SJSA1 (cell line): Measurements from ENCODE around the gene SLC7A8. TPM values are rescaled to one million over a fixed set of nuclear protein-coding genes. Genes with fewer than 3 reads are reported as not detected.

Experiments
- DNase-seq, 2 experiments: peaks; one replicate each; pipeline ENCODE4 v3.0.0-alpha.2; 2015 to 2020; ENCODE audit warnings: low spot score in 2 of 2, low read depth in 1 of 2
- H3K27ac ChIP-seq: fragments of 250-450 bp; sonication (Bioruptor Pico); 2 replicates; pipeline ENCODE4 v1.5.1; 2020; ENCODE audit warnings: mild to moderate bottlenecking, moderate library complexity
- H3K27me3 ChIP-seq: fragments of 250-450 bp; sonication (Bioruptor Pico); replicated peaks from 2 replicates; pipeline ENCODE4 v1.5.1; 2020; ENCODE audit warnings: mild to moderate bottlenecking, moderate library complexity
- H3K36me3 ChIP-seq: fragments of 250-450 bp; sonication (Bioruptor Pico); 2 replicates; pipeline ENCODE4 v1.5.1; 2020; ENCODE audit warnings: mild to moderate bottlenecking
- H3K4me1 ChIP-seq: fragments of 250-450 bp; sonication (Bioruptor Pico); replicated peaks from 2 replicates; pipeline ENCODE4 v1.6.1; 2021; ENCODE audit warnings: mild to moderate bottlenecking
- H3K4me3 ChIP-seq: fragments of 250-450 bp; sonication (Bioruptor Pico); 2 replicates; pipeline ENCODE4 v1.5.1; 2020; ENCODE audit warnings: mild to moderate bottlenecking
- H3K9me3 ChIP-seq: fragments of 250-450 bp; sonication (Bioruptor Pico); replicated peaks from 2 replicates; pipeline ENCODE4 v1.5.1; 2020; ENCODE audit warnings: mild to moderate bottlenecking
- total RNA-seq: library from RNA; depleted of rRNA; stranded (reverse); fragments of >200 nt; shearing (Covaris generic); gene quantifications from 2 replicates; pipeline ENCODE4 v1.2.3, GENCODE V29; 2014; rRNA removed

The SLC7A8 gene
- total RNA-seq, 1 experiment from 2014 or later, result 0.45 TPM

DNA sequence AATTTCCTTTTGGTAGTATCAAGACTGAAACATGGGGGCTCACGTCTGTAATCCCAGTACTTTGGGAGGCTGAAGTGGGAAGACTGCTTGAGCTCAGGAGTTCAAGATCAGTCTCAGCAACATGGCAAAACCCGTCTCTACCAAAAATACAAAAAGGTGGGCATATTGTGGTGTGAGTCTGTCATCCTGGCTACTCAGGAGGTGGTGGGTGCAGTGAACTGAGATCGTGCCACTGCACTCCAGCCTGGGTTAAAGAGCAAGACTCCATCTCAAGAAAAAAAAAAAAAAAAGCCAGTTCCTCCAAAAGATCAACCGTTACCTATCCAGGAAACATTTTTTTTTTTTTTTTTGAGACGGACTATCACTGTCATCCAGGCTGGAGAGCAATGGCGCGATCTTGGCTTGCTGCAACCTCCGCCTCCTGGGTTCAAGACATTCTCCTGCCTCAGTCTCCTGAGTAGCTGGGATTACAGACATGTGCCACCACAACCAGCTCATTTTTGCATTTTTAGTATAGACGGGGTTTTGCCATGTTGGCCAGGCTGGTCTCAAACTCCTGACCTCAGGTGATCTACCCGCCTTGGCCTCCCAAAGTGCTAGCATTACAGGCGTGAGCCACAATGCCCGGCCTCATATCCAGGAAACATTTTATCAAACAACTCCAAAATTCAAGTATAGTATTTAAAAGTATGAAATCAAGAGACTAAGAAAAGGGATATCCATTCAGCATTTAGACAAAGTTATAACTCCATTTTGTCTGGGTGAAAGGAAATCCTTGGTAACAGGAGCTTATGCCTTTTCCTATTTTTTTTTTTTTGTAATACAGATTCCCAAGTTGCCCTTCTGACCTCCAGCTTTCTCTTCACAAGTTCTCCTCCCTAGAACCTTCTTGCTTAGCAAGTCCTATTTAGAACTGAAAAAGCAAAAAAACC lies 91.9 kb downstream of the SLC7A8 start:
- no peak for DNase-seq
- Histone ChIP-seq H3K9me3 (no peaks in the 10 kb centered on the region), H3K4me3 (no peak overlapping the region), H3K36me3 (peaks cover 73% of the 10 kb centered on the region), H3K27me3 (no peaks in the 10 kb centered on the region), H3K4me1 (0 out of 2 replicates have a peak, but pooled peaks cover under 1% of the 10 kb centered on the region), H3K27ac (no peak overlapping the region)

DNA sequence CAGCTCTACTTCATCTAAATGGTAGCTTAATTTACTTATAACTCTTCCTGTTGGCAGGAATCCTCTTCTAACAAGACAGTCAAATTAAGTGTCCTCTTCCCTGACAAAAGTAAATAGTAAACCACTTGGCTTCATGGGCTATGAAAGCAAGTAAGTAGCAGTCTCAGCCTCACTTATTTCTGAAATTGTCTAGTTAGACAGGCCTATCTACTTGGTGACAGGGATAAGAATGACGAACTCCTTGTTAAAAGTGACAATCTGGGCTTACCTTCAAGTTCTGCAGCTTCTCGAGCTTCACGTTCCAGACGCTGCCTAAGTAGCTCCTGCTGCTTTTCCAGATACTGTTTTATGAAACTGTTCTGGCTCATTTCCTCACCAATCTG lies 93.2 kb downstream of the SLC7A8 start:
- Histone ChIP-seq H3K4me3 (no peak overlapping the region), H3K4me1 (no peaks in the 10 kb centered on the region), H3K27me3 (no peaks in the 10 kb centered on the region), H3K27ac (no peak overlapping the region), H3K36me3 (peaks cover 83% of the 10 kb centered on the region), H3K9me3 (no peaks in the 10 kb centered on the region)
- no peak for DNase-seq

DNA sequence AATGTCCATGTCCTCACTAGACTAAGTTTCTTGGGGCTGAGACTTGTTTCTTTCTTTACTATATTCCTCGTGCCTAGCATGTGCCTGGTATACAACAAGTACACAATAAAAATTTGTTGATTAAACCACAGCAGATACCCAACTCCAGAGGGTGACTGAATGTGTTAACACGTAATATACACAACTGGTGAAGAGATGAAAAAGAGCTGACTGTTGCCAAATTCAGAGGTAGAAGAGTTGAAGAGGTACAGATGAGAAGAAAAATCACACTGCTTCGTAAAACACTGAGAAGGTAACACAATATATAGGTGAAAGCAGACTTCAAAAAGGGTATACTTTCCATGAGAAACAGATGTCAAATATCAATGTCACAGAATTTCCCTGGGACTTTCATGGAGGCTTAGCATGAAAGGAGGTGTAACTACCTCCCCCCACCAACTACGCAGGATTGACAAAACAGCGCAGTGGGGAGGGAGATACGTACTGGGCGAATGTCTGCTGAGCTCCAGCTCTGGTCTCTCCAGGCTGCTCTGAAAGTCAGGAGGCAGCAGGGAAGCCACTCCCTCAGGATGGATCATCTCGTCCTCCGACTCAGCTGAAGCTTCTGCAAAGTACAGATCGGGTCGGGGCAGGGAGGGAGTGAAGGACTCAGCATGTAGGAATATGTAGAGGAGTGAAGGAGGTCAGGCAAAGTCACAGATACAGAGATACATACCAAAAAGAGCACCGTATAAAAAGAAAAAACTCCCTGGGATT lies 93.8 kb downstream of the SLC7A8 start:
- H3K27me3 ChIP-seq, result no peaks in the 10 kb centered on the region
- H3K4me3 ChIP-seq, result no peak overlapping the region
- H3K27ac ChIP-seq, result no peak overlapping the region
- H3K9me3 ChIP-seq, result no peaks in the 10 kb centered on the region
- peaks cover 83% of the 10 kb centered on the region for H3K36me3 ChIP-seq
- no peak for DNase-seq
- H3K4me1 ChIP-seq, result no peaks in the 10 kb centered on the region

DNA sequence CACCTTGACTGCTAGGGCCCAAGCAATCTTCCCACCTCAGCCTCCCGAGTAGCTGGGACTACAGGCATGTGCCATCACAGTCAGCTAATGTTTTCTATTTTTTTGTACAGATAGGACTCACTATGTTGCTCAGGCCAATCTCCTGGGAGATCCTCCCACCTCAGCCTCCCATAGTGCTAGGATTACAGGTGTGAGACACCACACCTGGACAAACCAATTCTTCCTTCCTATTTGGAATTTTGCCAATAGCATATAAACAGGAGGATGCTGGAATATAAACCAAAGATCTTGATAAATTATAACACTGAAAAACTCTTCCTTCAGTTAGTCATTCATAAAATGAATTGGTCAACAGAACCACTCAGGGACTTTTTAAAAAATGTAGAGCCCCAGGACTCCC lies 96.9 kb downstream of the SLC7A8 start:
- no peaks in the 10 kb centered on the region for H3K27me3 ChIP-seq
- peaks cover 80% of the 10 kb centered on the region for H3K36me3 ChIP-seq

DNA sequence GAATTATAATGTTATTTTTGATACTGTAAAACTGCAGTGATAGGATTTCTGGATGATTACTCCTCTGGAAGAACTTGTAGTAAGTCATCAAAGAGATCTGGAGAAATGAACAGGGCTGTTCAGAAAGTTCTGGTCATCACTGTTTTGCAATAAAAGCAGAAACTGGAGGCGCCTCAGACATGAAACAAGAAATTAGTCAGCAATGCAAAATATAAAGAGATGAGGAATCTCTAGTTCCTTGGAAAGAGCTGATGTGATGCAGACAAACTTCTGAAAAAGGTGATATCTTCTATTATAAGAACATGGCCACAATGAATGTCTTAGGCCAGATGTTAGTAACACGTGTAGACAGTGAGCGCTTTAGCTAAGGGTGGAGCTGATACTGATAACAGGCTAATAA lies 98.0 kb downstream of the SLC7A8 start:
- Histone ChIP-seq H3K9me3 (no peaks in the 10 kb centered on the region), H3K4me1 (no peaks in the 10 kb centered on the region), H3K27me3 (no peaks in the 10 kb centered on the region), H3K27ac (no peak overlapping the region), H3K36me3 (peaks cover 85% of the 10 kb centered on the region), H3K4me3 (no peak overlapping the region)
- no peak for DNase-seq

More for the DNA sequence above, 96.9 kb downstream of the SLC7A8 start:
- H3K4me3 ChIP-seq, result no peak overlapping the region
- H3K4me1 ChIP-seq, result no peaks in the 10 kb centered on the region
- no peaks in the 10 kb centered on the region for H3K9me3 ChIP-seq
- no peak overlapping the region for H3K27ac ChIP-seq
- DNase-seq, result no peak

DNA sequence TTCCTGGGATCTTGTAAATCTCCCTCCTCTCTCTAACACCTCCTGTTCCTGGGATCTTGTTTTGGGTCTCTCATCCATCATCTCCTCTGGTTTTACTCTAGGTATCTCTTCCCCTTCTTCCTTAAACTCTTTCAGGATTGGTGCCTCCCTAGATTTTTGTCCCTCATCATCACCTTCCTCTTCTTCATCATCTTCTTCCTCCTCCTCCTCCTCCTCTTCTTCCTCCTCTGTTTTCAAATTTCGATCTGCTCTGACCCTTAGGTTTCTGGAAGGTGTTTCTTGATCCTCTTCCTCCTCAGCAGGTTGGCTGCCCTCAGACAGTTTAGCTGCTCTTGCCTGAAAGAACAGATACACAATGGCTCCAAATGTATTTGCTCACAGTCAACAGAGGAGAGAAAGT lies 103.0 kb downstream of the SLC7A8 start:
- no peak for DNase-seq
- peaks cover 85% of the 10 kb centered on the region for H3K36me3 ChIP-seq
- no peak overlapping the region for H3K27ac ChIP-seq
- no peaks in the 10 kb centered on the region for H3K27me3 ChIP-seq
- peaks cover 22% of the 10 kb centered on the region for H3K4me1 ChIP-seq
- no peaks in the 10 kb centered on the region for H3K9me3 ChIP-seq
- no peak overlapping the region for H3K4me3 ChIP-seq

DNA sequence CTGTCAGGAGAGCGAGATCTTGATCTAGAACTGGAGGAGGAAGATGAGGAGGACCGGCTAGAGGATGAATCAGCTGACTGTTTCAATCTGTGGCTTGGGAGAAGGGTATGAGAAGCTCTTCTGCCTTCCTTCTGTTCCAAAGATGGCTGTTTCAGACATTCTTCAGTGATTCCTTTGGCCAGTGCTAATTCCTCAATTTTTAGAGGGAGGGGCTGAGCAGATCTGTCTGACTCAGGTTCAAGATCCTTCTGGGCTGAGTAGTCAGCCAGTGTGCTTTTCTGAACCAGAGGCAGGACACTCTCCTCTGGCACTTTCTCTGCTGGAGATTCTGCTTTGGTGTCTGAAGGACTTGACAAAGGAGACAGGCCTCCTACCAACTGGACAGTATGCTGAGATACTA lies 103.7 kb downstream of the SLC7A8 start:
- DNase-seq, result no peak
- Histone ChIP-seq H3K36me3 (peaks cover 87% of the 10 kb centered on the region), H3K4me3 (no peak overlapping the region)

DNA sequence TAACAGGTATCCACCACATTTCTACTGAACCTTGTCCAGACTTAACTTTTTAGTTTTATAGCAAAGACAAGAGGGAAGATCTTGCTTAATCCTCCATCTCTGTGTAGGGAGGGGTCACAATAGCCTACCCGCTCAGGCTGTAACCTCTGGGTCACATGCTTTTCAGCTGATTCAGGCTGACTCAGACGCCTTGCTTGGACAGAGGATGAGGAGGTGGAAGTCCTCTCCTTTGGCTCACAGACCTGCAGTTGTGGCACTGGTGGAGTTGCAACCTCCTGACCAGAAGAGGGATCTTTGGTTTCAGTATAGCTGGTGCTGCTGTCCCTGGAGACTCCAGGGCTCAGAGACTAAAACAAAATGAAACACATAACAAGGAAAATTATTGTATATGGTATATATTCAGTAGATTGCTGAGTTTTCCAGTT lies 104.8 kb downstream of the SLC7A8 start:
- Histone ChIP-seq H3K9me3 (no peaks in the 10 kb centered on the region), H3K36me3 (peaks cover 90% of the 10 kb centered on the region), H3K4me3 (no peak overlapping the region), H3K27me3 (no peaks in the 10 kb centered on the region), H3K27ac (peak overlapping the region; percentile 45), H3K4me1 (peaks cover 22% of the 10 kb centered on the region)
- peak; percentile 65 to 82 for DNase-seq

More for the DNA sequence above, 103.7 kb downstream of the SLC7A8 start:
- Histone ChIP-seq H3K27ac (no peak overlapping the region), H3K4me1 (peaks cover 22% of the 10 kb centered on the region), H3K9me3 (no peaks in the 10 kb centered on the region), H3K27me3 (no peaks in the 10 kb centered on the region)

DNA sequence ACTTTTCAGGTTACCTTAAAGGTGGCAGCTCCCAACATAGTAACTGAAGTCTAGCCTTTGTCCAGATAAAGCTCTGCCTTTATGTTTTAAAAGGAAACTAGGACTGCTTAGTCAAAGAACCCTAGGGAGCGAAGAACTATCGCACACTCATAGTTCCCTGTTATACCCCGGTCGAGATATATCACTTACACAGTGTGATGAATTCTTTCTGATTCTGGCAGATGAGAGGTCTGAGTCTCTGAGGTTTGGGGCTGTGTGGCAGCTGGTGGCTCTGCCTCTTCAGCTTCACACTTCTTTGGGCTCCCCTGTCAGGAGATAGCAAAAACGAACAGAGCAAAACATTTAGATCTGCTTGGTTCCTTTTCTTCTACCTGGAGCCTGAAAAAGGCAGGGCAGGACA lies 105.5 kb downstream of the SLC7A8 start:
- H3K27ac ChIP-seq, result peak overlapping the region; percentile 32
- no peak for DNase-seq
- H3K4me1 ChIP-seq, result peaks cover 22% of the 10 kb centered on the region
- H3K27me3 ChIP-seq, result no peaks in the 10 kb centered on the region
- no peak overlapping the region for H3K4me3 ChIP-seq
- H3K9me3 ChIP-seq, result no peaks in the 10 kb centered on the region
- peaks cover 89% of the 10 kb centered on the region for H3K36me3 ChIP-seq

DNA sequence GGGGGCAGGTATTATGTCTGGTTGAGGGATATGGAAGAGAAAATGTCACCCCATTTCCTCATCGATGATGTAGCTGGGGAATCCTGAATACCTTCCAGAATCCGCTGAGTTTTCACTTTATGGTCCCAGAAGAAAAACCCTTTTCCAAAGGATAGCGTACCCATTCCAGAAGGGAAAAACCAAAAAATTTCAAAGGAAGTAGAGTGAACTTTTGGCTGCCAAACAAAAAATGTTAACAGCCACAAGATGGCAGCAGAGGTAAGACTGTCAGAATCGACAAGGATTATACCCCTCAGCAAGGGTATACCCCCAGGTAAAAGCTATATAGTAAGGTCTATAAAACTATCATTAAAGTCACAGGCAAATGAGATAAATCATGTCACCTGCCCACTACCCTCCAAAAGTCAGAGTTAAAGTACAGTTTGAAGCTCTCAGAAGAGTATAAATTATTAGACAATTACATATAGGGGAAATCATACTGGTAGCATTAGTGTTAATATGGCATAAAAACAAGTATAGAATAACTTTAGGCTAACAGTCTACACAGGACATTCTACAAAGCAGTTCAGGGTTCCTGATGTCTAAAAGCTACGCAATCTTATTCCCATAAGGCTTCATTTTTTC lies 106.6 kb downstream of the SLC7A8 start:
- Histone ChIP-seq H3K4me1 (peaks cover 27% of the 10 kb centered on the region), H3K9me3 (no peaks in the 10 kb centered on the region), H3K4me3 (no peak overlapping the region), H3K36me3 (peaks cover 94% of the 10 kb centered on the region), H3K27me3 (no peaks in the 10 kb centered on the region), H3K27ac (no peak overlapping the region)
- peak in 1 of 2 experiments; percentile 17 for DNase-seq

Other genes starting within 250 kb of the SLC7A8 start
- 37.3 and 39.5 TPM in 2 replicates for gene HAUS4, start 226.6 kb downstream of the SLC7A8 start, total RNA-seq
- 116 and 125 TPM in 2 replicates for gene AJUBA, start 201.1 kb downstream of the SLC7A8 start, total RNA-seq
- 3.2 and 6.5 TPM in 2 replicates for gene C14orf93, start 173.5 kb downstream of the SLC7A8 start, total RNA-seq
- 226 and 255 TPM in 2 replicates for gene PSMB5, start 148.8 kb downstream of the SLC7A8 start, total RNA-seq
- gene PSMB11, start 141.4 kb downstream of the SLC7A8 start, total RNA-seq, result not detected in 2 replicates
- 4.8 and 9.1 TPM in 2 replicates for gene CDH24, start 126.1 kb downstream of the SLC7A8 start, total RNA-seq
- 34.1 and 68.2 TPM in 2 replicates for gene ACIN1, start 88.5 kb downstream of the SLC7A8 start, total RNA-seq
- gene C14orf119, start 88.2 kb downstream of the SLC7A8 start, total RNA-seq, result 33.1 and 37.9 TPM in 2 replicates
- not detected in 2 replicates for gene CIROP, start 78.7 kb downstream of the SLC7A8 start, total RNA-seq
- not detected in 2 replicates for gene CEBPE, start 64.4 kb downstream of the SLC7A8 start, total RNA-seq
- not detected in 2 replicates for gene RNF212B, start 54.3 kb upstream of the SLC7A8 start, total RNA-seq
- 4.9 and 6.1 TPM in 2 replicates for gene HOMEZ, start 102.5 kb upstream of the SLC7A8 start, total RNA-seq
- 1.2 and 2.1 TPM in 2 replicates for gene PPP1R3E, start 119.2 kb upstream of the SLC7A8 start, total RNA-seq
- 17.4 and 18.0 TPM in 2 replicates for gene BCL2L2, start 123.2 kb upstream of the SLC7A8 start, total RNA-seq
- gene PABPN1, start 137.8 kb upstream of the SLC7A8 start, total RNA-seq, result 76.2 and 93.4 TPM in 2 replicates
- 1.7 and 3.2 TPM in 2 replicates for gene SLC22A17, start 169.2 kb upstream of the SLC7A8 start, total RNA-seq
- not detected in 2 replicates for gene EFS, start 181.5 kb upstream of the SLC7A8 start, total RNA-seq
- gene IL25, start 189.1 kb upstream of the SLC7A8 start, total RNA-seq, result not detected in 2 replicates
- gene CMTM5, start 193.4 kb upstream of the SLC7A8 start, total RNA-seq, result not detected in 2 replicates
- not detected in 2 replicates for gene MYH6, start 224.6 kb upstream of the SLC7A8 start, total RNA-seq